Measurements from ENCODE around the gene P2RY12. TPM values are rescaled to one million over a fixed set of nuclear protein-coding genes. Genes with fewer than 3 reads are reported as not detected.

P2RY12 gene
- total RNA-seq, 1 experiment from 2014 or later = not detected

- H3K4me1 Mint-ChIP-seq (ENCODE audit: insufficient read depth, unreplicated experiment) = peaks cover 8% of the 10 kb centered on the region
- ChIA-PET POLR2A (no interaction called here), CTCF (interaction anchor here (1.9 kb wide), 1 partner anchor 102 kb away, joined by 7 read pairs; no protein-coding TSS in a partner anchor)
- intact Hi-C loops (cut with micrococcal nuclease) = no loop called here
- no peaks in the 10 kb centered on the region for H3K36me3 Mint-ChIP-seq (ENCODE audit: insufficient read depth, unreplicated experiment)
- no peak overlapping the region for H3K4me3 Mint-ChIP-seq (ENCODE audit: unreplicated experiment)
- H3K27ac Mint-ChIP-seq (ENCODE audit: low read depth, unreplicated experiment) = no peak overlapping the region
- TF ChIP-seq CTCF (IDR thresholded peaks at IDR 0.05; ENCODE audit: unreplicated experiment) = no peak
- BruUV-seq (replicated peaks) = no TSS peak
- H3K27me3 Mint-ChIP-seq (ENCODE audit: insufficient read depth, unreplicated experiment) = no peaks in the 10 kb centered on the region
- no peak for DNase-seq (ENCODE audit: unreplicated experiment)
- H3K9me3 Mint-ChIP-seq (ENCODE audit: unreplicated experiment) = no peaks in the 10 kb centered on the region
These were observed 54.2 kb downstream of the P2RY12 start for GRCh38 chr3:151330379-151330778.

DNA sequence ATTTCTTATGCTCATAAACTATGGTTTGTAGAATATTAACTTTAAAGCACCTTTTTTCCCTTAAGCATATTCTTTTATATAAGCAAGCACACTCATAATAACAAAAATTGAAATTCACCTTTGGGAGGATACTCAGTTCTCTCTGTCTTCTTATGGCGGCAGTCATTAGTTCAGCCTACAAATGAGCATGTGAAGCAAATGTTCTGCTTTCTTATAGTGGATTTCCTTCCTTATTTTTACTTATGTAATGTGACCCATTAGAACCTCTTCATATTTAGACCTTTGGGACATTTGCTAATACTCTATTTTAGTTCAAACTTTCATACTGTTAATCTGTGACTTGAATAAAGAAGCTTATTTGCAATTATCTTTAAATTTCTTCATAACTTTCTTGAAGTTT, 55.2 kb downstream of the P2RY12 start, which contains the start of gene P2RY13:
TSS of gene P2RY13 (minus strand) at position 187 of the 400 bp plus-strand sequence. CDS start at position 166, 21 bp downstream.
- Mint-ChIP-seq H3K36me3 (ENCODE audit: insufficient read depth, unreplicated experiment) (no peaks in the 10 kb centered on the region), H3K27ac (ENCODE audit: low read depth, unreplicated experiment) (peak within 1 kb of the TSS; percentile 70), H3K27me3 (ENCODE audit: insufficient read depth, unreplicated experiment) (no peaks in the 10 kb centered on the region), H3K4me1 (ENCODE audit: insufficient read depth, unreplicated experiment) (peaks cover 8% of the 10 kb centered on the region), H3K9me3 (ENCODE audit: unreplicated experiment) (no peaks in the 10 kb centered on the region), H3K4me3 (ENCODE audit: unreplicated experiment) (peak within 1 kb of the TSS; percentile 63)
- ChIA-PET POLR2A (interaction anchor here (0.7 to 2.8 kb wide), 4 partner anchors 17 to 43 kb away, joined by 4 to 34 read pairs (median 7); no protein-coding TSS in a partner anchor), CTCF (interaction anchor here (0.6 to 6.0 kb wide), 10 partner anchors 8 to 547 kb away, joined by 3 to 65 read pairs (median 4); no protein-coding TSS in a partner anchor)
- no TSS peak for BruUV-seq (replicated peaks)
- intact Hi-C loops (cut with micrococcal nuclease) = no loop called here
- no peak for TF ChIP-seq CTCF (IDR thresholded peaks at IDR 0.05; ENCODE audit: unreplicated experiment)
- DNase-seq (ENCODE audit: unreplicated experiment) = no peak

GRCh38 chr3:151328298-151328995, 56.1 kb downstream of the P2RY12 start:
- Mint-ChIP-seq H3K4me3 (ENCODE audit: unreplicated experiment) (peak overlapping the region; percentile 63), H3K27me3 (ENCODE audit: insufficient read depth, unreplicated experiment) (no peaks in the 10 kb centered on the region), H3K9me3 (ENCODE audit: unreplicated experiment) (no peaks in the 10 kb centered on the region), H3K4me1 (ENCODE audit: insufficient read depth, unreplicated experiment) (peaks cover 8% of the 10 kb centered on the region), H3K27ac (ENCODE audit: low read depth, unreplicated experiment) (peak overlapping the region; percentile 70), H3K36me3 (ENCODE audit: insufficient read depth, unreplicated experiment) (no peaks in the 10 kb centered on the region)
- ChIA-PET CTCF (interaction anchor here (0.6 to 6.0 kb wide), 32 partner anchors 9 to 1051 kb away, joined by 3 to 65 read pairs (median 4); no protein-coding TSS in a partner anchor), POLR2A (interaction anchor here (0.6 to 4.8 kb wide), 13 partner anchors 8 to 1060 kb away, joined by 3 to 34 read pairs (median 5); partner anchors contain the start of gene GPR87)
- no TSS peak for BruUV-seq (replicated peaks)
- no peak for TF ChIP-seq CTCF (IDR thresholded peaks at IDR 0.05; ENCODE audit: unreplicated experiment)
- DNase-seq (ENCODE audit: unreplicated experiment) = peak; percentile 69
- intact Hi-C loops (cut with micrococcal nuclease) = no loop called here

DNA sequence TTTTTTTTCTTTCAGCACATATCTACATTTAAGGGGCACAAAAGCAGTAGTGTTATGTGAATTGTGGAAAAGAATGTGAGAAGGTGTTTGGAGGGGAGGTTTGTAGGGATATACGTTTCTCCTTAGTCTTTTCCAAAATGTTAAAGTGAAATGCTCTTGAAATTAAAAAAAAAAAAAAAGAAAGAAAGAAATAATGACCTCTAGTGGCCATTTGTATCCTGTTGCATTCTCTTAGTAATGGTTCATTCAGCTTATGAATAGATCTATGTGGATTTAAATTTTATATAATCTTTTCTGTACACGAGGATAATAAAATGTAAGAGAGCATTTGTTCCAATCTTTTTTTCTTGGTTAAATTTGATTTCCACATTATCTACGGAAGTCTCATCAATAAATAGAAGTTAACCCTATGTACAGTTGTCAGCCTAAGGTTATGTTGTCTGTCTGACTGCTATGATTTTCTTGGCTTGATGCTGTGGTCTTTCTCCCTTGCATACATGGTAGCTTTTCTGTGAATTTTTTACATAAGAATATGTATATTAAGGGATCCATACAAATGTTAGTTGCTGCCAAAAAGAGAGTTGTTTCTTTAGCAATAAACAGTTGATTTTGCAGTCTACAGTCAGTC, 56.9 kb downstream of the P2RY12 start:
- H3K36me3 Mint-ChIP-seq (ENCODE audit: insufficient read depth, unreplicated experiment) = no peaks in the 10 kb centered on the region
- peak; percentile 52 for TF ChIP-seq CTCF (IDR thresholded peaks at IDR 0.05; ENCODE audit: unreplicated experiment)
- CTCF ChIA-PET = interaction anchor here (0.6 to 6.0 kb wide), 32 partner anchors 9 to 1052 kb away, joined by 3 to 65 read pairs (median 5); partner anchors contain the start of gene GPR87
- H3K4me3 Mint-ChIP-seq (ENCODE audit: unreplicated experiment) = no peak overlapping the region
- no TSS peak for BruUV-seq (replicated peaks)
- H3K9me3 Mint-ChIP-seq (ENCODE audit: unreplicated experiment) = no peaks in the 10 kb centered on the region
- peaks cover 8% of the 10 kb centered on the region for H3K4me1 Mint-ChIP-seq (ENCODE audit: insufficient read depth, unreplicated experiment)
- intact Hi-C loops (cut with micrococcal nuclease) = loop anchor here (1.0 kb wide), 2 partner anchors 37 to 100 kb away; no protein-coding TSS in a partner anchor
- H3K27me3 Mint-ChIP-seq (ENCODE audit: insufficient read depth, unreplicated experiment) = no peaks in the 10 kb centered on the region
- POLR2A ChIA-PET = interaction anchor here (0.7 to 4.8 kb wide), 13 partner anchors 7 to 1061 kb away, joined by 3 to 34 read pairs (median 6); partner anchors contain the start of gene GPR87
- DNase-seq (ENCODE audit: unreplicated experiment) = peak; percentile 36
- no peak overlapping the region for H3K27ac Mint-ChIP-seq (ENCODE audit: low read depth, unreplicated experiment)

All from MCF 10A (cell line).